Epithelial cell of proximal tubule (primary cell): Measurements from ENCODE around the gene CIAO2A. TPM values are rescaled to one million over a fixed set of nuclear protein-coding genes. Genes with fewer than 3 reads are reported as not detected.

Source experiments
- DNase-seq: peaks from one replicate; pipeline ENCODE4 v3.0.0-alpha.2; 2011; ENCODE audit warnings: low read depth
- H3K4me3 ChIP-seq: 2 replicates; pipeline ENCODE4 v1.5.1; 2011; ENCODE audit warnings: low read depth, mild to moderate bottlenecking, low read length
- total RNA-seq: library from RNA; depleted of rRNA; stranded (reverse); fragments of >200 nt; gene quantifications from 2 replicates; pipeline ENCODE4 v1.2.3, GENCODE V29; 2015
- TF ChIP-seq, protein P1 (sequence below): conservative IDR thresholded peaks from 2 replicates; pipeline ENCODE4 v1.5.1; 2012; ENCODE audit warnings: low read depth, mild to moderate bottlenecking, low read length

The CIAO2A gene
- total RNA-seq, 1 donor from 2014 or later, result 92.3 TPM

- TF ChIP-seq, protein P1, sequence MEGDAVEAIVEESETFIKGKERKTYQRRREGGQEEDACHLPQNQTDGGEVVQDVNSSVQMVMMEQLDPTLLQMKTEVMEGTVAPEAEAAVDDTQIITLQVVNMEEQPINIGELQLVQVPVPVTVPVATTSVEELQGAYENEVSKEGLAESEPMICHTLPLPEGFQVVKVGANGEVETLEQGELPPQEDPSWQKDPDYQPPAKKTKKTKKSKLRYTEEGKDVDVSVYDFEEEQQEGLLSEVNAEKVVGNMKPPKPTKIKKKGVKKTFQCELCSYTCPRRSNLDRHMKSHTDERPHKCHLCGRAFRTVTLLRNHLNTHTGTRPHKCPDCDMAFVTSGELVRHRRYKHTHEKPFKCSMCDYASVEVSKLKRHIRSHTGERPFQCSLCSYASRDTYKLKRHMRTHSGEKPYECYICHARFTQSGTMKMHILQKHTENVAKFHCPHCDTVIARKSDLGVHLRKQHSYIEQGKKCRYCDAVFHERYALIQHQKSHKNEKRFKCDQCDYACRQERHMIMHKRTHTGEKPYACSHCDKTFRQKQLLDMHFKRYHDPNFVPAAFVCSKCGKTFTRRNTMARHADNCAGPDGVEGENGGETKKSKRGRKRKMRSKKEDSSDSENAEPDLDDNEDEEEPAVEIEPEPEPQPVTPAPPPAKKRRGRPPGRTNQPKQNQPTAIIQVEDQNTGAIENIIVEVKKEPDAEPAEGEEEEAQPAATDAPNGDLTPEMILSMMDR, result peak; percentile 63
- no peak for DNase-seq
- H3K4me3 ChIP-seq, result peak within 1 kb of the TSS; percentile 46
Observed at GRCh38 chr15:64046421-64047153, 47.1 kb downstream of the CIAO2A start, which contains the start of gene DAPK2. TSS of gene DAPK2 (minus strand) at chr15:64046485. CDS start at chr15:64040261, 6,224 bp downstream.

GRCh38 chr15:64045774-64046420 lies 47.7 kb downstream of the CIAO2A start:
- DNase-seq, result no peak
- H3K4me3 ChIP-seq, result peak overlapping the region; percentile 46
- TF ChIP-seq, protein P1, result no peak

DNA sequence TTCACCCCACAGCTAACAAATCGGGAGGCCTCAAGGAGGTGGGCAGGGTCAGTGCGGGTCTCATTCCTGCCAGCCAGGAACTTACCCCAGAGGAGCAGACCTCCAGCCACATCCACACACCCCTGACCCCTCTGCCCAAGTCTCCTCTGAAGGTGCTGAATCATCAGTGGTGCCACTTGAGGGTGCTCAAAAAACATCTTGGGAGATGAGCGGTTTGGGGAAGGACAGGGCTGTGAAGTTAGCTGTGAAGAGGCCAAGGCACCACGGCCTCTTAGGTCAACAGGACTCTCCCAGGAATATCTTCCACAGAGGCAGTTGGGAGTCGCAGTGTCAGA lies 48.6 kb downstream of the CIAO2A start:
- H3K4me3 ChIP-seq, result no peak overlapping the region
- no peak for DNase-seq
- TF ChIP-seq, protein P1, result no peak

DNA sequence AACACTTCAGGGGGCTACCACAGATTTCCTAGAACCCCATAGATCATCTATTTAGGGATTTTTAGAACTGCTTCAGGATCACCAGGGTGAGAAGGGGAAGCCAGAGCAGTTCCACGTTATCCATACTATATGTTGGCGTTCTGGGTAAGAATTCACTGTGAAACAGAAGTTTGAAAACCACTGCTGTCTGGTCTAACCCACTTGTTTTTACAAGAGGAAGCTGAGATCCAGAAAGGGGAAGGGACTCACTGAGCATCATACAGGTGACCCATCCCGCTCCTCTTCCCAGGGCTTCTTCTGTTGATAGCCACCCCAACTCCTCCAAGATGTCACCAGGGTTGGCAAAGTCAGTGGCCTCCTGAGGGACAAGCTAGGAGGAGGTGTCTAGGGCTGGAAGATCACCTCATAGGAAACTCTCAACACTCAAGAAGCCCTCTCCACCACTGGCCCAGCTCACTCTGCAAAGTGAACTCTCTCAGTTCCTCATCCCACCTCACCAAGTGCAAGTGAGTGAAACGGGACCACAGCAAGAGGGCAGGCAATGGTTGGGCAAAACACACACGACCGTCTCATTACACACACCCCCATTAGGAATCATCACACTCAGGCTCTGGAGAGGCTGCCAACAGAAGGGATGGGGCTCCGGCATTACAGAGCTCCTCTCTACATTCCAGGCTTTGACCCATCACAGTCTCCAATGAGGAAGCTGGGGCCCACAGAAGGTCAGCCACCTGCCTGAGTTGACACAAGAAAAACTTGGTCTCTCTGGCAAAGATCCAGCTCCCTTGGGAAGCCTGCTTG lies 49.1 kb downstream of the CIAO2A start:
- H3K4me3 ChIP-seq, result no peak overlapping the region
- TF ChIP-seq, protein P1, result no peak

GRCh38 chr15:64038878-64039610 lies 54.6 kb downstream of the CIAO2A start:
- no peak for DNase-seq
- TF ChIP-seq, protein P1, result no peak
- H3K4me3 ChIP-seq, result no peak overlapping the region

More for the DNA sequence above, 49.1 kb downstream of the CIAO2A start:
- no peak for DNase-seq

GRCh38 chr15:64037966-64038365 lies 55.7 kb downstream of the CIAO2A start:
- H3K4me3 ChIP-seq, result no peak overlapping the region
- DNase-seq, result no peak
- TF ChIP-seq, protein P1, result no peak
